AG04450 (cell line): Measurements from ENCODE around the gene TMEM154. TPM values are rescaled to one million over a fixed set of nuclear protein-coding genes. Genes with fewer than 3 reads are reported as not detected.

ENCODE experiments used
- CTCF ChIA-PET: fragments of 300-600, 350-600 bp; formaldehyde crosslinking; extraction: SDS; loops from one replicate; lab custom pipeline; 2022; ENCODE audit warnings: antibody characterized with exemption, inconsistent platforms; lab: Charles Lee
- POLR2A ChIA-PET: fragments of 350-600 bp; formaldehyde crosslinking; extraction: SDS; loops from one replicate; lab custom pipeline; 2021; ENCODE audit warnings: antibody characterized with exemption, inconsistent platforms; lab: Yijun Ruan, JAX
- DNase-seq: peaks from one replicate; pipeline ENCODE4 v3.0.0-alpha.2; 2011; ENCODE audit warnings: low read depth, low spot score
- H3K27ac ChIP-seq: one replicate; pipeline ENCODE4 v1.5.1; 2012; ENCODE audit warnings: low read depth, low read length, control low read depth
- H3K27me3 ChIP-seq: one replicate; pipeline ENCODE4 v1.6.0; 2012; ENCODE audit warnings: low read length; ENCODE audit not compliant: control insufficient read depth, insufficient read depth
- H3K4me3 ChIP-seq: 2 replicates; pipeline ENCODE4 v1.5.1; 2011; ENCODE audit warnings: mild to moderate bottlenecking, low read depth, low read length, control low read depth
- H3K9me3 ChIP-seq: 2 replicates; pipeline ENCODE4 v1.5.1; 2012; ENCODE audit warnings: low read length; ENCODE audit not compliant: control insufficient read depth, insufficient read depth
- CTCF ChIP-seq: IDR thresholded peaks from 2 replicates; pipeline ENCODE4 v1.5.1; 2011; ENCODE audit warnings: low read depth, low read length, control low read depth, inconsistent platforms
- polyA plus RNA-seq: library from polyadenylated mRNA; depleted of rRNA; stranded (reverse); fragments of >200 nt; gene quantifications from 2 replicates; pipeline ENCODE4 v1.2.3, GENCODE V29; 2011

The TMEM154 gene
- polyA plus RNA-seq, 1 experiment = 0.63 TPM

GRCh38 chr4:152705903-152706302 is 26.1 kb upstream of the TMEM154 start:
- ChIA-PET CTCF (interaction anchor here (1.4 kb wide), 1 partner anchor 205 kb away, joined by 3 read pairs; no protein-coding TSS in a partner anchor), POLR2A (no interaction called here)
- DNase-seq = no peak
- H3K4me3 ChIP-seq = no peak overlapping the region
- H3K9me3 ChIP-seq = 0 out of 2 replicates have a peak, but pooled peaks cover 2% of the 10 kb centered on the region
- TF ChIP-seq CTCF = no peak
- peaks cover 10% of the 10 kb centered on the region for H3K27me3 ChIP-seq
- H3K27ac ChIP-seq = no peak overlapping the region

GRCh38 chr4:152704788-152705187 is 25.0 kb upstream of the TMEM154 start:
- H3K4me3 ChIP-seq = no peak overlapping the region
- no peak for DNase-seq
- POLR2A ChIA-PET = no interaction called here
- no peak for TF ChIP-seq CTCF
- H3K27me3 ChIP-seq = peaks cover 15% of the 10 kb centered on the region
- H3K27ac ChIP-seq = no peak overlapping the region
- 0 out of 2 replicates have a peak, but pooled peaks cover 2% of the 10 kb centered on the region for H3K9me3 ChIP-seq
- CTCF ChIA-PET = no interaction called here

- H3K27me3 ChIP-seq = peaks cover 18% of the 10 kb centered on the region
- CTCF ChIA-PET = no interaction called here
- POLR2A ChIA-PET = no interaction called here
- no peak overlapping the region for H3K4me3 ChIP-seq
- 0 out of 2 replicates have a peak, but pooled peaks cover 2% of the 10 kb centered on the region for H3K9me3 ChIP-seq
- DNase-seq = no peak
- TF ChIP-seq CTCF = no peak
- no peak overlapping the region for H3K27ac ChIP-seq
Observed at GRCh38 chr4:152700151-152700550, 20.4 kb upstream of the TMEM154 start.

- no peak for TF ChIP-seq CTCF
- Histone ChIP-seq H3K9me3 (no peaks in the 10 kb centered on the region), H3K27ac (no peak overlapping the region), H3K4me3 (no peak overlapping the region), H3K27me3 (peaks cover 17% of the 10 kb centered on the region)
- CTCF ChIA-PET = no interaction called here
- DNase-seq = no peak
- POLR2A ChIA-PET = no interaction called here
Observed at GRCh38 chr4:152699313-152699712, 19.5 kb upstream of the TMEM154 start.

GRCh38 chr4:152698089-152698499 is 18.3 kb upstream of the TMEM154 start:
- TF ChIP-seq CTCF = no peak

More at GRCh38 chr4:152698089-152698499, 18.3 kb upstream of the TMEM154 start:
- ChIA-PET CTCF (interaction anchor here (1.0 kb wide), 1 partner anchor 19 kb away, joined by 3 read pairs; no protein-coding TSS in a partner anchor), POLR2A (no interaction called here)
- no peak overlapping the region for H3K4me3 ChIP-seq
- DNase-seq = no peak
- H3K9me3 ChIP-seq = no peaks in the 10 kb centered on the region
- peaks cover 17% of the 10 kb centered on the region for H3K27me3 ChIP-seq
- H3K27ac ChIP-seq = no peak overlapping the region
